Activated CD4-positive, alpha-beta T cell treated with anti-CD3 and anti-CD28 coated beads, Interleukin-2, Interleukin-6, amounts not matched to agents 100 ng/mL and 50 ng/mL, durations not matched to agents 16 hours and 8 hours (primary cell): ENCODE data around the gene UBA7.
"Not testable (repeated sequence)": the region's sequence is repeated elsewhere in the genome, so short reads cannot be mapped to it uniquely, and the experiment has no call there.

Source experiments
- DNase-seq: peaks from one replicate; pipeline ENCODE4 v3.0.0-alpha.2; 2020

The UBA7 gene

GRCh38 chr3:49781415-49782199 is 32.1 kb downstream of the UBA7 start:
- DNase-seq: no peak

DNA sequence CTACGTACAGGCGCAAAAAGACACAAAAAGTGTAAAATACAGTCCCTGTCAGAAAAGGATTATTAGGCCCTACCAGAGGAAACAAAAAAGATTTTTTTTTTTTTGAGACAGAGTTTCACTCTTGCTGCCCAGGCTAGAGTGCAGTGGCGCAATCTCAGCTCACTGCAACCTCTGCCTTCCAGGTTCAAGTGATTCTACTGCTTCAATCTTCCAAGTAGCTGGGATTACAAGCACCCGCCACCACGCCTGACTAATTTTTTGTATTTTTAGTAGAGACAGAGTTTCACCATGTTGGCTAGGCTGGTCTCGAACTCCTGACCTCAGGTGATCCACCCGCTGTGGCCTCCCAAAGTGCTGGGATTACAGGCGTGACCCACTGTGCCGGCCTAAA is 32.8 kb downstream of the UBA7 start:
- DNase-seq: not testable (repeated sequence)

DNA sequence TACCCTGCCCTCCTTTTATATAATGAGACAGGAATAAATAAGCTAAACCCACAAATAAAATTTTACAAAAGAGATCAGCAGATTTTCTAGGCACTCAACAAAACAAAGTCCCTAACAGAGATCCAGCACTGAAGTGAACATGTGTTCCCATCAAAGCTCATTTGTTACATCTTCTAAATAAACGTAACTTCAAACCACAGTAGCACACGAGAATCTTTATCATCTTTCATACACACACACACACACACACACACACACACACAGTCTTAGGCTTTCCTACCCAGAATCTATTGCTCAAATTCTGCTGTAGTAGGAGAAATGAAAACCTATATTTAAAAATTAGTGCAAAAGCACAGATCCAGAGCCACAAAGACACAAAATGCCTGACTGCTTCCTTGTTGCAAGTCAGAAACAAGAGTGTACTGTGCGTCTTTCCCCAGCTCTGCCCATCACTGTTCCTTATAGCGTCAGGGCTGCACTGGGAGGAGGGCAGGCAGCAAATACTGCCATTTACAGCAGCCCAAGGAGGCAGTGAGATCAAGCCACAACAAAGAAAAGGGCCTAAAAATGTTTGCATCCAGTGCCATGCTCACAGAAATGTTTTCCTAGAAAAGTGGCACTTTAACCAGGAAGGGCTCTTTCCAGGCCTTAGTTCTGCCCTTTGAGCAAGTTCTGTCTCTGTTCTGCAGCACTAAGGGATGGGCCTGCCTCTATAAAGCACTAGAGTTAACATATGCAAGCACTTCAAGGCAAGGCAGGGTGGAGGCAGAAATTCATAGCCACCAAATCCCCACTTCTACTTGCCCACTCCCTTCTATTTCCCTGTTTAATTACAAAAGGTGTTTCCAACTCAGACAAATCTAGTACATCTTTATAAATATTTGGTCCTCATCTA is 33.4 kb downstream of the UBA7 start:
- no peak for DNase-seq

DNA sequence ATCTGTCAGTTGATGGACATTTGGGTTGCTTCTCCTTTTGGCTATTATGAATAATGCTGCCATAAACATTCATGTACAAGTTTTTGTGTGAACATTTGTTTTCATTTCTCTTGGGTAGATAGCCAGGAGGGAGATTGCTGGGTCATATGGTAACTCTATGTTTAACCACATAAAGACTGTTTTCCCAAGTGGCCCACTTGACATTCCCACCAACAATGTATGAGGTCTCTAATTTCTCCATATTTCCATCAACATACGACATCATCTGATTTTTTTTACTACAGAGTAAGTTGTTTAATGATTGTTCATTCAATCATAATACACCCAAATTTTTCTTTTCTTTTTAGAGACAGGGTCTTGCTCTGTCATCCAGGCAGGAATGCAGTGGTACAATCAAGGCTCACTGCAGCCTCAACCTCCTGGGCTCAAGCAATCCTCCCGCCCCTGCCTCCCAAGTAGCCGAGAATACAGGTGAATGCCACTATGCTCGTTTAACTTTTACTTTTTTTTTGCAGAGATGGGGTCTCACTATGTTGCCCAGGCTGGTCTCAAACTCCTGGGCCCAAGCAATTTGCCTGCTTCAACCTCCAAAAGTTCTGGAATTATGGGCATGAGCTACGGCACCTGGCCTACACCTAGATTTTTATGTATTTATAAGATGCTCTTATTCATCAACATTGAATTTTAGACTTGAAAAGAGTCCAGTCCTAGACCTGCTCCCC is 34.2 kb downstream of the UBA7 start:
- DNase-seq: no peak

GRCh38 chr3:49776101-49776500 is 37.7 kb downstream of the UBA7 start:
- DNase-seq: not testable (repeated sequence)

DNA sequence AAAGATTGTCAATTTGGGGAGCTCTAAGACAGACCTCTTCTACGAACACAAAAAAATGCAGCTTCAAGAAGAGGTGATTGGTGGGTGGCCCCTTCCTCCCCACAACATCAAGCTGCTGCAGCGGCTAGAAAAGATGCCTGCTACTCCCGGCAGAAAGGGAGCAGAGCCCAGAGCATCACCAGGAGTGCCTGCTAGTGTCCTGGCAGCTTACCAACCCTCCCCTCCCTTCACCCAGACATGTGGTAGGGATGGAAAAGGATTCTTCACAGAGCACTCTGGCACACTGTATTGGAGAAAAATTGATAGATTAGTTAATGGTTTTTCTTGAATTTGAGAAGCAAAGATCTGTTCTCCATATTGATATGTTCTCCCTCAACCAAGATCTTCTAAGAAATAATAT is 38.2 kb downstream of the UBA7 start:
- DNase-seq: no peak

DNA sequence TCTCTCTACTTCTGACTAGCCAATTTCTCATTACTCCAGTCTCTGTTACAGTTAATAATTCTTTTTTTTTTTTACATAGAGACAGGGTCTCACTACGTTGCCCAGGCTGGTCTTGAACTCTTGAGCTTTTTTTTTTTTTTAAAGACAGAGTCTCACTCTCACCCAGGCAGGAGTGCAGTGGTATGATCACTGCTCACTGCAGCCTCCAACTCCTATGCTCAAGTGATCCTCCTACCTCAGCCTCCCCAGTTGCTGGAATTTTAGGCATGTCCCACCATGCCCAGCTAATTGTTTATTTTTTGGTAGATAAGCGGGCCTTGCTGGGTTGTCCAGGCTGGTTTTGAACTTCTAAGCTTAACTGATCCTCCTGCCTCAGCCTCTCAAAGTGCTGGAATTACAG is 41.0 kb downstream of the UBA7 start:
- no peak for DNase-seq

DNA sequence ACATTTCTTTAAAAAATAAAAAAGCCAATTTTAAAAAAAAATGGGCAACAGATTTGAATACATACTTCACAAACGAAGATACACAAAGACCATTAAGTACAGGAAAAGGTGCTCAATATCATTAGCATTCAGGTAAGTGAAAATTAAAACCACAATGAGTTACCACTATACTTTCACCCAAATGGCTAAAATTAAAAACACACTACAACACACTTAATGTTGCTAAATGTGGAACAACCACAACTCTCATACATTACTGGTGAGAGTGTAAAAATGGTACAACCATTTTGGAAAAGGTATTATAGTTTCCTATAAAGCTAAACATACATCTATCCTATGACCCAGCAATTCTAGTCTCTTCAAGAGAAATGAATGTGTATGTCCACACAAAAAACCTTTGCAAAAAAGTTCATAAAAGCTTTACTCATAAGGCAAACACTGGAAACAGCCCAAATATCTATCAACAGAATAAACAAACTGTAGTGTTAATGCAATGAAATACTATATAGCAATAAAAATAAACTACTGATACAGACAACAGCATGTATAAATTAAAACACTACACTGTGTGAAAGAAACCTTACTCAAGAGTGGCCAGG is 42.3 kb downstream of the UBA7 start:
- DNase-seq: no peak

GRCh38 chr3:49769926-49770325 is 43.8 kb downstream of the UBA7 start:
- DNase-seq: no peak

- no peak for DNase-seq
These were observed 44.4 kb downstream of the UBA7 start for GRCh38 chr3:49769286-49769915.

DNA sequence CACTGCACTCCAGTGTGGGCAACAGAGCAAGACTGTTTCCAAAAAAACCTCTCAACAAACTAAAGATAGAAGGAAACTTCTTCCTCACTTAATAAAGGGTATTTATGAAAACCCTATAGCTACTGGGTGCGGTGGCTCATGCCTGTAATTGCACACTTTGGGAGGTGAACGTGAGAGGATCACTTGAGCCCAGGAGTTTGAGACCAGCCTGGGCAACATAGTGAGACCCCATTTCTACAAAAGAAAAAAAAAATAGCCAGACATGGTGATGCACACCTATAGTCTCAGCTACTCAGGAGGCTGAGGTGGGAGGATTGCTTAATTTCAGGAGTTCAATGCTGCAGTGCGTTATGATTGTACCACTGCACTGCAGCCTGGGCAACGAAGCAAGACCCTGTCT is 49.8 kb downstream of the UBA7 start:
- DNase-seq: no peak

- DNase-seq: no peak
These were observed 52.1 kb downstream of the UBA7 start for GRCh38 chr3:49761661-49762060.

GRCh38 chr3:49759226-49759625 is 54.5 kb downstream of the UBA7 start:
- DNase-seq: no peak

DNA sequence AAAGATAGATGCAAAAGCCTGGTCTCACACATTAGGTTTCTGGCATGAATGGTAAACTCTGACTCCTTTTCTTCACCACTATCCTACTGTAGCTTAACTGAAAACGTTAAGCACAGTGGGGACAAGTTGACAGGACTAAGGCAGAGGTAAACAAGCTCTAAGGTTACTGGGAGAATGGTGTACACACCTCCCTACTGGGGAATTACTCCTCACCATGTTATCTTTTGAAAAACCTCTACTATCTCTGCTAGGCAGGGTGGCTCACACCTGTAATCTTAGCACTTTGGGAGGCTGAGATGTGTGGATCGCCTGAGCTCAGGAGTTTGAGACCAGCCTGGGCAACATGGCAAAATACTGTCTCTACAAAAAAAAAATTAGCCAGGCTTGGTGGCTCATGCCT is 56.6 kb downstream of the UBA7 start:
- no peak for DNase-seq

DNA sequence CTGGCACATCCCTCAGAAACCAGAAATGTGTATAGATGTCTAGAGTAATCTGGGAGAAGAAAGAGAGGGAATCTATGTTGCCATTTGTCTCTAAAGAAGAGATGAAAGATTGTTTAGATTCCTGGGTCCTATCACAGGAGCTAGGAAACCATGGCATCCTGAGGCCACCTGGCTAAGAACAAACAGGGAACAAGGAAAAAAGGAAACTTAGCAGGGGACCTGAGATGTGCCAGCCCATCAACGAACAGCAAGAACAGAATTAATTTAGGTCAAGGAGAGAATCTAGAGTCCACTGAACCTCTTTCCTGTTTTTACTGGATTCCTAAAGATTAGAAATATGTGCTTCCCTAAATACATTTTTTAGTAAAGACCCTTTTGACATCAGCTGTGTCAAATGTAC is 57.7 kb downstream of the UBA7 start:
- DNase-seq: no peak
